Brain microvascular endothelial cell (primary cell): ENCODE results near the gene FABP7.
A peak's percentile ranks its signal among the peaks of the same experiment; 100 is the strongest.

Source experiments
- DNase-seq: peaks from one replicate; pipeline ENCODE4 v3.0.0-alpha.2; 2020
- H3K27ac ChIP-seq: fragments of 250-450 bp; sonication (Bioruptor Pico); 2 replicates; pipeline ENCODE4 v1.5.1; 2020; ENCODE audit warnings: mild to moderate bottlenecking, moderate library complexity
- H3K27me3 ChIP-seq: fragments of 250-450 bp; sonication (Bioruptor Pico); replicated peaks from 2 replicates; pipeline ENCODE4 v1.5.1; 2020; ENCODE audit warnings: mild to moderate bottlenecking
- H3K36me3 ChIP-seq: fragments of 250-450 bp; sonication (Bioruptor Pico); replicated peaks from 2 replicates; pipeline ENCODE4 v1.5.1; 2020; ENCODE audit warnings: mild to moderate bottlenecking
- H3K4me3 ChIP-seq: 2 replicates; pipeline ENCODE4 v1.5.1; 2011; ENCODE audit warnings: low read depth, mild to moderate bottlenecking, control low read depth, low read length, moderate library complexity
- in situ Hi-C: cut with HindIII; loops from 2 replicates; pipeline ENCODE4 v1.10.0; 2017; ENCODE audit warnings: low sequenced_read_pairs, low pct_ligation_motif_present
- TF ChIP-seq, protein P1 (sequence below): IDR thresholded peaks from 2 replicates; pipeline ENCODE4 v1.5.1; 2011; ENCODE audit warnings: low read depth, mild to moderate bottlenecking, moderate library complexity, low read length, control low read depth, inconsistent platforms; ENCODE audit errors: missing control alignments

Gene FABP7

GRCh38 chr6:122788208-122788607 lies 8.7 kb downstream of the FABP7 start:
- Histone ChIP-seq H3K27ac (no peak overlapping the region), H3K4me3 (no peak overlapping the region), H3K27me3 (no peaks in the 10 kb centered on the region), H3K36me3 (no peaks in the 10 kb centered on the region)
- in situ Hi-C loops, result no loop called here
- no peak for DNase-seq
- TF ChIP-seq, protein P1, sequence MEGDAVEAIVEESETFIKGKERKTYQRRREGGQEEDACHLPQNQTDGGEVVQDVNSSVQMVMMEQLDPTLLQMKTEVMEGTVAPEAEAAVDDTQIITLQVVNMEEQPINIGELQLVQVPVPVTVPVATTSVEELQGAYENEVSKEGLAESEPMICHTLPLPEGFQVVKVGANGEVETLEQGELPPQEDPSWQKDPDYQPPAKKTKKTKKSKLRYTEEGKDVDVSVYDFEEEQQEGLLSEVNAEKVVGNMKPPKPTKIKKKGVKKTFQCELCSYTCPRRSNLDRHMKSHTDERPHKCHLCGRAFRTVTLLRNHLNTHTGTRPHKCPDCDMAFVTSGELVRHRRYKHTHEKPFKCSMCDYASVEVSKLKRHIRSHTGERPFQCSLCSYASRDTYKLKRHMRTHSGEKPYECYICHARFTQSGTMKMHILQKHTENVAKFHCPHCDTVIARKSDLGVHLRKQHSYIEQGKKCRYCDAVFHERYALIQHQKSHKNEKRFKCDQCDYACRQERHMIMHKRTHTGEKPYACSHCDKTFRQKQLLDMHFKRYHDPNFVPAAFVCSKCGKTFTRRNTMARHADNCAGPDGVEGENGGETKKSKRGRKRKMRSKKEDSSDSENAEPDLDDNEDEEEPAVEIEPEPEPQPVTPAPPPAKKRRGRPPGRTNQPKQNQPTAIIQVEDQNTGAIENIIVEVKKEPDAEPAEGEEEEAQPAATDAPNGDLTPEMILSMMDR, result no peak

DNA sequence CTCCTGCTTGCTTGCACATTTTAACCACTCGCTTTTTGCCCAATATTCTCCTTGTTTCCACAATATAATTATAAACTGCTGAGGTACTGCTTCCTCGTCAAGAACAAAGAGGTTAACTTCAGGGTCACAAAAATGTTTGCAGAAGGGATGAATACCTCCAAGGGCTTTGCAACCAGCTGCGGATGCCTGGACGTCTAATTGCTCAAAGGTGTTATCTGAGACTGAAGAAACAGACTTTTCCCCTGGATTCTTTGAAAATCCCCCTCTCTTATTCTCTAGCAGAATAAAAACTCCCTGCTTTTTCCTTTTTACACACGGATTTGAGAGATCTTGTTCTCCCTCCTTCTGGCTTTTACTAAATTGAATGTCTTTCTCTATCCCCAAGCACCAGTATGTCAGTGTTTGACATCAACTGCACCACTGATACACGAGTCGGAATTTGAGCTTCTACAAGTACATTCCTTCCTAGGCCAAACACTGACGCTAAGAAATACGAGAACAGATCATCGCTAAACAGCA lies 9.2 kb downstream of the FABP7 start:
- H3K36me3 ChIP-seq, result no peaks in the 10 kb centered on the region
- no peaks in the 10 kb centered on the region for H3K27me3 ChIP-seq
- TF ChIP-seq, protein P1, result no peak
- DNase-seq, result peak; percentile 90
- in situ Hi-C loops, result no loop called here
- peak overlapping the region; percentile 81 for H3K4me3 ChIP-seq
- H3K27ac ChIP-seq, result peak overlapping the region; percentile 70

GRCh38 chr6:122789182-122790027 lies 9.9 kb downstream of the FABP7 start, which contains the start of gene SMPDL3A:
SMPDL3A (plus strand) TSS chr6:122789258; CDS start chr6:122789347, 89 bp downstream.
- Histone ChIP-seq H3K27ac (peak within 1 kb of the TSS; percentile 70), H3K27me3 (no peaks in the 10 kb centered on the region), H3K36me3 (no peaks in the 10 kb centered on the region), H3K4me3 (peak within 1 kb of the TSS; percentile 81)
- TF ChIP-seq, protein P1, result peak; percentile 50
- peak; percentile 43 for DNase-seq
- in situ Hi-C loops, result no loop called here

- peak; percentile 12 for DNase-seq
- Histone ChIP-seq H3K27ac (peak overlapping the region; percentile 70), H3K4me3 (peak overlapping the region; percentile 81), H3K27me3 (no peaks in the 10 kb centered on the region), H3K36me3 (no peaks in the 10 kb centered on the region)
- in situ Hi-C loops, result no loop called here
- TF ChIP-seq, protein P1, result no peak
These were observed 10.5 kb downstream of the FABP7 start for GRCh38 chr6:122790028-122790422.

GRCh38 chr6:122790423-122791309 lies 11.2 kb downstream of the FABP7 start:
- no peak overlapping the region for H3K27ac ChIP-seq
- in situ Hi-C loops, result no loop called here
- DNase-seq, result peak; percentile 7
- peak overlapping the region; percentile 81 for H3K4me3 ChIP-seq
- no peaks in the 10 kb centered on the region for H3K36me3 ChIP-seq
- H3K27me3 ChIP-seq, result no peaks in the 10 kb centered on the region
- TF ChIP-seq, protein P1, result peak; percentile 30
